GM03348 (cell line): Measurements from ENCODE around the gene TMPRSS4.
A peak's percentile ranks its signal among the peaks of the same experiment; 100 is the strongest.

Source experiments
- DNase-seq: peaks from one replicate; pipeline ENCODE4 v3.0.0; 2012; ENCODE audit warnings: low spot score

Gene TMPRSS4

DNA sequence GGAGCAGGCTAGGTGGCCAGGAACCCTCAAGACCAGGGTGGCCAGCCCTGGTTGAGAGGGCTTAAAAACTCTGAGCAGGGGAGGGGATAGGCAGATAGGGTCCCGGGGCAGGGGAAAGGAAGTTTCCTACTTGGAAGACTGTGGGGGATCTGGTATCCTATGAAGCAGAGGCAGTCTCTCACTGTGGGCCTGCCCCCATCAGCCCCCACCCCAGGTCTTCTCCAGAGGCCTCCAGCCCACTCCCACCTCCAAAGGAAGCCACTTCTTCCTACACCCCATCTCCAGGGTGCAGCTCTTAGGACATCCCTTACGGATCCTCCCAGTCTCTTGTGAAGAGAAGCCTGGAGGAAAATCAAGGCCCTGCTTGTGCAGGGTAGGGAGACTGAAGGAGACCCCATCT is 59.5 kb downstream of the TMPRSS4 start:
- DNase-seq, result no peak

DNA sequence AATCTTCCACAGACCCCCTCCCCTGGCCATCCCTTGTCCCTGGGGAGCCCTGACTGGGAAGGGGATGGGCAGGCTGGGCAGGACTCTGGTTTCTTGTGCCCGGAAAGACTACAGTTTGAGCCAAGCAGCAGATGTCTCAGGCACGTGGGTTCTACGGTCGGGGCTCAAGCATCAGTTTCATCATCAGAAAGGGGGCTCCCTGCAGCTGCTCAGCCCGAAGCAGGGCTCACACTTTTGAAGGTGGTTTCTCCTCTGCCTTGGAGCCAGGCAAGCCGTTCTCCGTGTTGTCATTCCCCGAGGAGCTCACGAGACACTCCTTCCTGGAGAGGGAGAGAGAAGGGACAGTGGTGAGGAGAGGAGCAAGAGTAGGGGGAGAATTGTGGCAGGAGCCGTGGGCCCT is 59.9 kb downstream of the TMPRSS4 start:
- DNase-seq, result no peak

DNA sequence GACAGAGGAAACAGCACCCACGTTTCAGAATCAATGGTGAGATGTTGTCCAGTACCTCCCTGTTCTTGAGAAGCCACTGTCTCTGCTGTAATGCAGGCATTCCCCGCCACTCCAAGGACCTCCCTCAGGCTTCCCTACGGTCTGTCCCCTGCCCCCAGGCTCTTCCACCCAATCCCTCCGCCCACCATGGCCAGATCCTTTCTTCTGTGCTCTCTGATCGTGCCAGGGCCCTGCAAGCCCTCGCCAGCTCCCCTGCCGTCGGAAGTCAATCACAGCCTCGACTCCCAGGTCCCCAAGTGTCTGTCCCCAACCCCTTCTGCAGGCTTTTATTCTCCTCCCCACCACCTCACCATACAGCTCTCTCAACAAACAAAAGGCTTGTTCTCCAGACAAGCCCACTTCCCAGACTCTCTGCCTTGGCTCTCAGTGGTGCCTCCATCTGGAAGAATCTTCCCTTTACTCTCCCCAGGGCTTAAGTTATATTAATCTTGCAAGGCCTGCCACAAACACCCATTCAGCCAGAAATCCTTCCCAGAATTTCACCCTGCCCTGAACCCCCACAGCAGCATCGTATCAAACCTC is 62.1 kb downstream of the TMPRSS4 start:
- DNase-seq, result no peak

- no peak for DNase-seq
Measured at GRCh38 chr11:118139578-118139977, 62.7 kb downstream of the TMPRSS4 start.

DNA sequence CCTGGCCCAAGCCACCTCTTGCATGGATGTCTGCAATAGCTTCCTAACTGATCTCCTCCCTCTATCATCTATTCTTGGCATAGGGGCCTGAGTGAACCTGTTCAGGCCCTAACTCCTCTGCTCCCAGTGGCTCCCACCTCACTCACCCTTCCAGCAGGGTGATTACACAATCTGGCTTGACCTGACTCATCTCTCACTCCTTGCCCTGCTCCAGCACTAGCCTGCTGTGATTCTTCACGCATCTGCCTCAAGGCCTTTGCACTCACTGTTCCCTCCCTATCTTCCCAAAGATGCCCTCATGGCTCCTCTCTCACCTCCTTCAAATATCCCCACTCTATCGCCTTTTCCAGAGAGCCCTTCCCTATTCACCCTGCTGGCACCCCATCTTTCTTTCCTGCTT is 65.2 kb downstream of the TMPRSS4 start:
- DNase-seq, result no peak

DNA sequence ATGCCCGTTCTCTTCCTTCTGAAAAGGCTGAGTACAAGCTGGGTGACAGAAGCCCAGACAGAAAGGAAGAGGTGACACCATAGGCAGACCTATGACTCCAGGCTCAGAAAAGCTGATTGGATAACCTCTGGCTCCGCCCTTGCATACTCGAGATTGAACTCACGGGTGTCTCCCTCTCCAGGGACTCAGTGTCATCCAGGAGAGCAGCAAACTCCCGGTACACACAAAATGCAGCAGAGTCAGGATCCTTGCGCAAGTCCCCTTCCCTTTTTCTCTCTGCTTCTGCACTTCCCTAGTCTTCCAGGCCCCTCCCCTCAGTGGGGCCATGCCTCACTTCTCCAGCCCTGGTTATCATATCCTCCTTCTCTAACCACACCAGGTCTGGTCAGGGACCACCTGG is 65.9 kb downstream of the TMPRSS4 start:
- no peak for DNase-seq

DNA sequence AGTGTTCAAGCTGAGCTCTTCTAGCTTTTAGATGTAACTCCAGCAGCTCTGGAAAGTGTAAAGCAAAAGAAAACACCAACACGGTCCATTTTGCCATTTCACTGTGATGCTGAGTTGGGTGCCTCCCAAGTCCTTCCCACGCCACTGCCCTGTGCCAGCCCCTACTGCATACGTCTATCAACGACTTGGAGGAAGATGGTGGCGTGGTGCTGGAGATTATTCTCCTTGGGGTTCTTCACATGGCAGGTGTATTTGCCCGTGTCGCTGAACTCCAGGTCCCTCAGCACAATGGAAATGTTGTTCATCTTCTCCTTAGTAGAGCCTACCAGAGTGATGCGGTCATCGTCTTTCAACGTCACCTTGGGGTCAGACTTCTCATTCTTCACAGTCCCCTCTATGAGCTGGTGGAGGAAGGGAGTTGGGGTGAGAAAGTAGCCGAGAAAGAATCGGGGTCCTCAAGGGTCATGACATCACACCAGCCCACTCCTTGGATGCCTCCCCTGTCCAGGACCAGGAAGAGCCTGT is 66.8 kb downstream of the TMPRSS4 start:
- DNase-seq, result no peak

- DNase-seq, result no peak
Measured at GRCh38 chr11:118144301-118145268, 67.7 kb downstream of the TMPRSS4 start.

- peak; percentile 94 for DNase-seq
Measured at GRCh38 chr11:118145285-118146227, 68.7 kb downstream of the TMPRSS4 start.

DNA sequence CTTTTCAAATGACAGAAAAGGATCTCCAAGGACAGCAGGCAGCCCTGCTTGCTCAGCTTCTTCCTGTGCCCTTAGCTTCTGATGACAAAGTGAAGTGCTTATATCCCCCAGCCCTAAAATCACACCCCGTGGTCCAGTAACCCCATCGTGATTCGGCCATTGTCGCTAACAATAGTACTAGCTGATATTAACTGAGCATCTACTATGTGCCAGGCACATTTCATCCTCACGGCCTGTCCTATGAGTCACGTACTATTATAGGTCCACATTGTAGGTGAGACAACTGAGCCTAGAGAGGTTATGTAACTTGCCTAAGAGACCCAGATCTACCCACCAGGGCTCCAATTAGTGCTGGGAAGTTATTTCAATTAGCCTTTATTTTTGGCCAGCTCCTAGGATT is 69.7 kb downstream of the TMPRSS4 start:
- DNase-seq, result no peak

DNA sequence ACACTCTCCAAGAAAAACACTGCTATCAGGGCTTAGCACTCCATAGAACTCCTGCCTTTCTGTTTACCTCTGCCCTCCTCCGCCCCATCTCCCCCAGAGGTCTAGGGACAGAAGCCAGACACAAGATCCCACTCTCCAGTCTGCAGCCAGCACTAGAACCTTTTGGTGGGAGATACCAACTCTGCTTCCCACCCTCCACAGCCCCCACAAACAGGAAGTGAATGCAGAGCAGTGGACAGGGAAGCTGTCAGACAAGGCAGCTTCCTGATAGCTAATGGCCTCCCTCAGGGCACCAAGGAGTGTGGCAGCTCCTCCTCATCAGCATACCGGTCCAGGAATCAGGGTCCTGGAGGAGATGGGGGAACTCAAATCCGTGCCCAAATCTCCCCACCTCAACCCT is 70.6 kb downstream of the TMPRSS4 start:
- DNase-seq, result no peak

DNA sequence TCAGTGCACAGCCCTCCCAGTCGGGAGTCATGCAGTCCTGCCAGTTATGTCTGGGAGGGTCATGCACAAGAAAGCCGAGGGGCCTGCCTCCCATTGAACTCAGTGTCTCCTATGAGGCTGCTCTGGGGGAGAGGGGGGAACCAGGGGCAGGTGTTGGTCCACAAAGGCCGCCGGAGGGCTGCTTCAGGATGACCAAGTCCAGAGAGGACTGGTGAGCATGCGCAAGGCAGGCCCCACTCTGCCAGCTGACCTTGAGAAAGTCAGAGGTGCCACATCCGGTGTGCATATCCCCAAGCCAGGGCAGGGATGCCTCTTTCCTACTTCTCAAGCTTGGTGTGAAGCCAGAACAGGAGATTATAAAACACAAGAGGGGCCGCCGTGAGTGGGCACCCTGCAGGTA is 71.4 kb downstream of the TMPRSS4 start:
- no peak for DNase-seq

DNA sequence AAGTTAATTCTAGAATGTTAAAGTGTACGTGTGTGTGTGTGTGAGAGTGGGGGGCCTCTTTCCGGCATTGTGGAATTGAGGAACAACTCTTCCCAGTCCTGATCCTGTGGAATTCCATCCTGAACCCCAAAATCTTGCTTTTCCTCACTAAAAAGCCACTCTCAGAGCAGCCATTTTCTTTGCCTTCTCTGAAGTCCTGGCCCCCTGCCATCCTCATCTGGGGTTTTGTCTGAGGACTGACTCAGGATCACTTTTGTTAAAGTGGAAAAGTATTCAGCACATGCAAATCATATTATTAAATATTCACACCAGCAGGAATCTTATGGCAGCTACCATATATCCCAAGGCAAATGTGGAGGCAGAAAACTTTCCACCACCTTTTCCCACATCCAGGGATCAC is 72.0 kb downstream of the TMPRSS4 start:
- no peak for DNase-seq

DNA sequence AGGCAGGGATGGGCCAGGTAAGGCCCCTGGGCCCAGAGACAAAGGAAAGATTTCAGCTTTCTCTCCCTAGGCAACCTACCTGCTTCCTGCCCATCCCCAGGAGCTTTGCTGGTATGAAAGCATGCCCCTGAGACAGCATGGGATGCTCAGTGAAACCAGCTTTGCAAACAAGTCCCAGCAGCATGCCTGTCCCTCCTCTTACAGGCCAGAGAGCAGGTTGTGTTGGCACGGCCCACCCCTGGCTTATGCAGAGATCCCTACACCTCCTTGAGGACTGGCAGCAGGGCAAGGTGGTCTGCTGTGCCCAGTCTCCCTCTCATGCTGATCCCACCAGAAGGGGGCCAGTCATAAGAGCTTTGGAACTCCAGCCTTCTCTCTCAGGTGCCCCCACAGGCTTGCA is 72.6 kb downstream of the TMPRSS4 start:
- DNase-seq, result no peak

DNA sequence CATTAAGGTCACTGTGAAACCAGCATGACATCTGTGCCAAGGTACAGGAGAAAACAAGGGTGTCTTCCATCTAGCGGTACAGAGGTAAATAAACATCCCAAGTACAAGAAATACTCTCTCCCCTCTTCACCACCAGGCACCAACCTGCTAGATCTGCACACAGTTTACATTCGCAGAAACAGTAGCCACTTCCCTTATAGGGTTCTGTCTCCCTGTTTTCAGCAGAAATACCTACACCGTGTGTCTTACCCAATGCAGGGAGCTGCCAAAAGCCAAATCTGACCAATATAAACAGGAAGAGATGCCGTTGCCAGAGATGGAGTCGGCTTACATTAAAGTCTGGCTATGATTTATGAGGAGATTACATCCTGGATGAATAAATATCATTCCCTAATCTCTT is 74.6 kb downstream of the TMPRSS4 start:
- no peak for DNase-seq

DNA sequence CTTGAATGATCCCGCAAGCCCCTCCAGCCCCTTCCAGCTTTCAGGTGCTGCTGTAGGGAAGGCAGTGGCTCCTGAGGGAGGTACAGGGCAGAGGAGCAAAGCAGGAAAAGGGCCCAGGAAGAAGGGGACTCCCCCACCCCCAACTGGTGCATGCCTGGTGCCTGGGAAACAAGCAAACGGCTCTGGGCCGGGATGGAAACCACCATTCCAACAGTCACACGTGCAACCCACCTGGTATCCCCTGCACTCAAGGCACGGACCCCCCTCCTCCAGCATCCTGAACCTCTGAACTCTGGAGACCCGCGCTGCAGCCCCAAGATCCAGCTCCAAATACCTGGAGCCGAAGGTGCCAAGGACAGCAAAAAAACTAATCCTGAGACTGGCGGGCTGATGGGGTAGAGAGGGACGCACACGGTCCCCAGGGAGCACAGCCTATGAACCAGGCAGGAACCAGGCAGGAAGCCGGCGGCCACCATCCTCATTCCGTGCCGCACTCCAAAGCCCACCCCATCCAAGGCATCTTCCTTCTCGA is 75.2 kb downstream of the TMPRSS4 start:
- no peak for DNase-seq

DNA sequence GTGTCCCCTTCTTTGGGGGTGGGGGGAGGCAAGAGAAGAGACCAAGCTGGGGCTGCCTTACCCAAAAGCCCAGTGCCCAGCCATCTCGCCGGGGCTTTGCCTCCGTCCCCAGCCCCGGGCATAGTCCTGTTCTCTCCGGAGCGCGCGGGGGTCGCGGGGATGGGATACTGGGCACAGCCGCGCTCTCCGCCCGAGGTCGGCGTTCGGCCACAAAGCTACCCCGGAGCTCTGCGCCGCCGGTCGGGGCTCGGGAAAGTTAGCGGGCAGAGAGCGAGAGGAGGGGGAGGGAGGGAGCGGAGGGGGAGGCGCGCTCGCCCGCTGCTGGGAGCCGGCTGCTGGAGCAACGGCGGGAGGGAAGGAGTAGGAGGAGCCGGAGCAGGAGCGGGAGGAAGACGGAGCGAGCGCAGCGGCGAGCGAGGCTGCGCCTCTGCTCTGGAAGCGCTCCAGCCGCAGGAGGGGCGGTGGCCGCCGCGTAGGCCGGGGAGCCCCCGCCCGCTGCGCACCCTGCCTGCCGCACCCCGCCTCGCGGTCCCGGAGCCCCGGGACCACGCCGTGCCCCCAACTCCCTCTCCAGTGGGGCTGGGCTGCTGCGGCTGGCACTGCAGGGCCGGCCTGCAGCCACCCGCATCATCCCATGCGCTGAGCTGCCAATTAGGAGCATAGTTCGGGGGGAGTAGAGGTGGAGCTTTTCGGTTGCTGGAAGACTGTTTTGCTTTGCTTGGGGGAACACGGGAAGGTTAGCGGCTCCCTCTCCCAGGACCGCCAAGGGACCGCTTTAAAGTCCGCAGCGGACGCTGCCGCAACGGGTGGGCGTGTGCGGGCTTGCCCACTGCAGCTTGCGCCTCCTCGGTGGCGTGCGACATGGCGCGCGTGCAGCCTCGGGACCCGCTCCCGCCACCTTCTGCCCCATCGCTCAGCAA is 75.9 kb downstream of the TMPRSS4 start, which contains the start of gene SCN4B:
Gene SCN4B, minus strand, starts transcription at position 272 of the 920 bp plus-strand sequence. Its CDS starts 150 bp downstream, at position 122.
- peak; percentile 88 for DNase-seq

DNA sequence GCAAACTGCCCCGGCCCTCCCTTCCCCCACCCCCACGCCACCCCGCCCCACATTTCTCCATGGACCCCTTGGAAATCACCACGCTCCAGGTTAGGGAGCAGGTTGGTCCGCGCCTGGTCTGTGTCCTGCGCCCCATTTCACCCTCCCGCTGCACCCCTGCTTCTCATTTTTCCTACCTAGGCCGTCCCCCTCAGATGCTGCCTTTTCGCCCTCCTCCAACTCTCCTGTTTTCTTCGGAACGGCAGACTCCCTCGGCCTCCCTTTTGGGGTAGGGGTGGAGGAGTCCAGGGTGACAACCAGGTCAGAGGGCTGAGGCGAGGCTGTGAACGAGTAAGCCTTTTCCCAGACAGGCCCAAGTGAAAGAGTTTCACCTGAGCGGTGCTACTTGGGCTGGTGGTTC is 76.6 kb downstream of the TMPRSS4 start:
- DNase-seq, result no peak

DNA sequence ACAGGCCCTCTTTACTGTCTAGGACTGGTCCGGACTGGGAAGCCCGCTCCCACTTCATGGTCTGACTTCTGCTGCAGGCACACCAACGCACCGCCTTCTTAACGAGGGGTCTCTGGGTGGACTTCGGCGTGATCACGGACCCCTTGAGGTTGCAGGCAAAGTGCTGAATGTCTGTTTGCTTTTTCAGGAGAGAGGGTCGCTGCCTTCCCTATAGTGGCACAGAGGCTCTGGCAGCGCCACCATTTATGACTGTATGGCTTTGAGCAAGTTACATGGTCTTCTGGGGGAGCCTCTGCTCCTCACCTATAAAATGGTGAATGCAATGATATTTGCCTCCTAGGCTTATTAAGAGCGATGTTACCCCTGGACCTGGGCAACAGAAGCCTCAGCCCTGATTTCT is 77.1 kb downstream of the TMPRSS4 start:
- DNase-seq, result no peak

GRCh38 chr11:118154641-118155040 is 77.8 kb downstream of the TMPRSS4 start:
- no peak for DNase-seq
